NCI-H526 treated with DMSO at 0.1 percent for 48 hours (cell line): ENCODE measurements around the gene PTPN13.

Source experiments
- DNase-seq: peaks from one replicate; lab custom pipeline; 2025; lab: John Stamatoyannopoulos, UW

Gene PTPN13

DNA sequence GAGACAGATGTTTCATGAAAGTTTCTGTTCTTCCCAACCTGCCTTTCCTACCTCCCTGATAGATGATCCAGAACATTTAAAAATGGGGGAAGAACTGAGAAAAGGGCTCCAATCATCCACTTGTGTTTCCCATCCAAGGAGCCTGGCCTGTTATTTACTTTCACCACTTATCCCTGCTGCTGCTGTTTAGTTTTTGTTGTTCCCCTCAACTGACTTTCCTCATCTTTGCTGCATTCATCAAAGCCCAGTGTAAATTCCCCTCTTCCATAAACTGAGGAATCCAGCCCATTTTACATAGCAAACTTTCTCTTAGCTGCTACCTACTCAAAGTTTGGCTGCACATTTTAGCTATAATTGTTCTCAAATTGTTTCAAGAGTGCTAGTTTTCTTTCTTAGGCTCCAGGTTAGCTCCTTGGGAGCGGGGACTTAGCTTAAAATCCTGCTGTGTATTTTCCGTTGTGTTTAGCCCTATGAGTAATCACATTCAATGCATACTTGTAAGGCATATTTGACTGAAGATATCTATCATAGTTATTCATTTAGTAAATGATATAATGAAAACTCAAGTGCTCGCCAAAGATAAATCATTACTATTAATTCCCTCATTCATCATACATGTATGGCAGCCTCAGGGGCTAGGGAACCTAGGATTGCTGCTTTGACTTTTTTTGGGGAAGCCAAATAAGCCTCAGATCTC, 1.4 kb upstream of the PTPN13 start:
- no peak for DNase-seq

DNA sequence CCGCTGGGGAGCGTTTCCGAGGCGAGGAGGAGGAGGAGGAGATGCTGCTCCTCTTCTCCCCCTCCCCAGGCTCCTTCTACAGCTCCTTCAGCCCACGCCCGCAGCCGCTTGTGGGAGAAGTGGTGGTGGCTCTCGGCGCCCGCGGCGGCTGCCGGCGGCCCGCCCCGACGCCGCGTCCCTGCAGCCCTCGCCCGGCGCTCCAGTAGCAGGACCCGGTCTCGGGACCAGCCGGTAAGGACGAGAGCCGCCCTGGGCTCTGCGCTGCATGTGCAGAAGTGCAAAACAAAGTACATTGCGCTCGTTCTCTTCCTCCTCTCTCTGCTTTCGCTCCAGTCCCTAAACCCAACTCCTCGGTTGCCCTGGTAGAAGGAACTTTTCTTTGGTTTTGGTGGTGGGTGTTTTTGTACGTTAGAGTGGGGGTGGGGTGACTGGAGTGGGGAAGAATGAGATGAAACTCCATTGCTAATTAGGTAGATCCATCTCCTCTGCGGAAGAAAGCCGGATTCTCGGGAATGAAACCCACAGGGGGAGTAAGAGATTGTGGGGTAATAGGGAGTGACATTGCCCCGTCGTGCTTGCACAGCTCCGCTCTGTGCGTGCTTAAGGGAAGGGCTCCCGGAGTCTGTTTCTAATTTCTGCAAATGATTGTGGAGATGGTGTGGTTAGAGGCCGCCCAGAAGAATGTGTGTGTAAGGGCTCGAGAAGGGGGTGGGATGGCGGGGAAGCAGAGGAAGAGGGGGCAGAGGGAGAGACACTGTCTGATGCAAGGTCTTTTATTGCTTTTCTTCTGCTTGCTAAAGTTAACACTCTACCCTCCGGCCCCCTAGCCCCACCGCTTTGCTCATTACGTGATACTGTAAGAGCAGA, 677 bp downstream of the PTPN13 start:
- peak; percentile 34 for DNase-seq

- DNase-seq, result peak; percentile 18
Measured at GRCh38 chr4:86595426-86595805, 1.3 kb downstream of the PTPN13 start.

GRCh38 chr4:86596807-86597206, 2.7 kb downstream of the PTPN13 start:
- DNase-seq, result no peak

DNA sequence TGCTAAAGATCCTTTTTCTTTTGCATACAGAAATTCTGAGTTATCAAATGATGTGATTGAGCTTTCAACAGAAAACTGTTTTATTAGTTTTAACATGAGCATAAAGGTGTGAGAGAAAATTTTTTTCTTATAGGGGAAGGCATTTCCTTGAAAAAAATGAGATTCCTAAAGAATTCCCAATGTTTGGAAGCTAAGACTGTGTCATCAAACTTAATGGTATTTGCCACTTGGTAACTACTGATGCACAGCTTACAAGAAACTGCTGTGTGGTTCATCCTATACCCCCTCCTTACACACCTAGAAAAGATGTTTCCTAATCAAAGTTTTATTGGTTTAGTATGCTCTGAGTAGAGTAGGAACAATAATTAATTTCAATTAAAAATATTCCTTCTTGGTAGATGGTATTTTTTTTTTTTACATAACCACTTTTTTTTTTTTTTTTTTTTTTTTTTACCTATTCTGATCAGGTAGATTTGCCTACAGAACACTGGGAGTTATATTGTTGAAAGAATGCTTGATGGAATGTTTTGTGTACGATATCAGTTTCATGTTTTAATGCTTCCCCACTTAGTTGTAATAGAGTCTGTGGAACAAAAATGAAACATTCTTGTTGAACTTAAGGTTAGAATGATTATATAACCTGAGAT, 6.0 kb downstream of the PTPN13 start:
- no peak for DNase-seq

DNA sequence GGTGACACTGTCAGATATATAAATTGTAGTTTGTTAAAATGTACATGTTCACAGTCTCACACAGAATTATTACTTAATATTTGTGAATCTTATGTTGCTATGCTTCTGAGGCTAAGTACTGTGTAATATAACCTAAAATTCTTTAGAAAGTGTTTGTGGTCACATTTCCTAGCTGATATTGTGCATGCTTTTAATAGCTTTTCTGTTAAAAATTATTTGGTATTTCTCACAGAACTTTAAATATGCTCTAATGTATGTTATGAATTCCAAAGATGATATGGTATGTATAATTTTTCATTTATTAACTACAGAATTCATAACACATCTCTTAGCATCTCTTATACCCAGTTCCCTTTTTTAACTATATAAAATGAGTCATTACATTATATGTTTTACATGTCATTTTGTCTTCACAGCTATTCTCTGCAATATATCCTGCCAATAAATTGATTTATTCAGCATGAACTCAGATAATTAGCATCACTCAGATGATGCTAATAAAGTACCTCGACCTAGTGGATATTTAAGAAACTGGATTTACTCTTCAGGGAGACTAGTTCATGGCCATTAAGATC, 9.3 kb downstream of the PTPN13 start:
- no peak for DNase-seq

DNA sequence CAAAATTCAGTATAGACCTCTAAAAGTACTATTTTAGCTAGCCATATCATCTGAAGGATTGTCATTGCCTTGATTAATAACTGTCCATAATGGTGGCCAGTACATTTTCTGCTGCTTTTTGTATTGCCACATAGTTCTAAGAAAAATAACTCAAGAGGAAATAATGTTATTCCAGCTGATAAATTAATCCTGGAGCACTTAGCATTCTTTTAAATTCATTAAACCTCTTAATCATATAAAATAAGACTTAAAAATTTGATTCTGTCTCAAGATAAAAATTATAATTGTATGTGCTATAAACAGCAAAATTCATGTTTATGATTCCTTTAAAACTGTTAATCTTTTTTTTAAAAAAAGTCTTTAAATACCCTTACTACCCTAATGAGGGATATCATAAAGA, 12.7 kb downstream of the PTPN13 start:
- no peak for DNase-seq

DNA sequence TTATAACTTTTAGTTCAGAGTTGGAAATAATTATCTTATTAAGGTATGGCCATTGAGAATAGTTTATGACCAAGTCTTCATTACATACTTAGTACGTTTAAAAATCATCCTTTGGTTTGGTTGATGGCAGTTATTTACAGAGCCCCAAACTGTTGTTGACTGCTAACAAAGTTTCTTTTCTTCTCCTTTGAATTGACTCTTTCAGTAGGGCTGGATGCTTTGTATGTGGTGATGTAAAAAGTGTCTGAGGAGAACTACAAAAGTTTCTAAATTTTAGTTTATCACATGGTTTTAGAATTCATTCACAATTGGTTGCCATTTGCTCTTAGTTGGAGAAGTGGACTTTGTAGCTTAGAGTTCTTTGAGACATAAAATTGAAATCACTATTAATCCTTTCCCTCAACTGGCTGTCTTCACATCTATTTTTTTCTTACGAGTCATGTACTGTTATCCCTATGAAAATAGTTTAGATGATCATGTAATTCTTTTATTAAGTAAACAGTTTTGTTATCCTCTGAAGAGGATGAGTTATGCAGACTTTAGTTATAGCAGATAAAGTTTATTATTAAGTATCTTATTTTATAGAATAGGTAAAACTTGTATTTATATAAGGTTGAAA, 14.8 kb downstream of the PTPN13 start:
- DNase-seq, result no peak

GRCh38 chr4:86611757-86612156, 17.6 kb downstream of the PTPN13 start:
- no peak for DNase-seq

- no peak for DNase-seq
Measured at GRCh38 chr4:86613734-86614133, 19.6 kb downstream of the PTPN13 start.

DNA sequence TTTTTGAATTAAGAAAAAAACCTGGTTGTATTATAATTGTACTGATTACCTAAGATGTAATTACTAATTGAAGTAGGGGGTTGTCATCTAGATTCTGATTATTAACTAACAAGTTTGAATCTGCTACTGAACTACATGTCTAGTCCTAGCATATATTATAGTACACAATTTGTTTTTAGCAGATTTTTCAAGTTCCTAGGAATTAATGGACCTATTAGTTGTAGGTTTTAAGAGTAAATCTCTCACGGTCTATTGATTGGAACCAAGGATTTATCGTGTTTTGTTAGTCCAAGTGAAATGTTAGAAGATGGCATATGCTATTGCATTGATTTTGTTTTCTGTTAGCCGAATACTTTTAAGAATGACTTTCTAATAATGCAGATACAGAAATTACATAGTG, 20.8 kb downstream of the PTPN13 start:
- no peak for DNase-seq

DNA sequence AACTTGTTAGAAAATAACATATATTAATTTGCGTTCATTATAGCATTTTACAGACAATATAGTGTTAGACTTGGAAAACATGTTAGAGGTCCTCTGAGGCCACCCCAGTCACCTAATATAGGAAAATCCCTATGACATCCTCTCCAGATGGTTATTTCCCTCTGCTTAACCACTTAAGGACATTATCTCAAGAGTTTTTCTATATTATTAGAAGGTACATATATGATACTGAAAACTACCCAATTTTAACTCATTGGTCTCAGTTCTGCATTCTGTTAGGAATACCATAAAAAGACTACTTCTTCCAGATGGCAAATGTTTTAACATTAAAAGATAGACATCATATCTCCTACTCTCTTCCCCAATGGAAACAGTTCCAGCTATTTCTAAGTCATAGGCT, 21.4 kb downstream of the PTPN13 start:
- DNase-seq, result no peak

DNA sequence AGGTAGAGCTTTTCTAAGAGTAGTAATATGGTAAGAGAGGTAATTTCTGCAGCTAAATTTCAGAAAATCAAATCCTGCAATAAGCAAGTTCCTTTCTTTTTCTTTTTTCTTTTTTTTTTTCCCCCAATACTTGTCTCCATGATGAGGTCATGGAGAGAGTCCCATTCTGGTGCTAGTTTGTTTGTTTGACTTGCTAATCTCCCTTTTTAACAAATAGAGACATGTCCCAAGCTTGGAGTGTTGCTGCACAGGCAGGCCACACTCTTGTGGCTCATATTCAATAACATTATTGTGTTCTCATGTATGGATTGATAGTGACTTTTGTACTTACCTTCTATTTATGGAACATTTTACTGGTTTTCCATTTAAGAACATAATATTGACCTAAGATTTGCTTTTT, 25.5 kb downstream of the PTPN13 start:
- no peak for DNase-seq

DNA sequence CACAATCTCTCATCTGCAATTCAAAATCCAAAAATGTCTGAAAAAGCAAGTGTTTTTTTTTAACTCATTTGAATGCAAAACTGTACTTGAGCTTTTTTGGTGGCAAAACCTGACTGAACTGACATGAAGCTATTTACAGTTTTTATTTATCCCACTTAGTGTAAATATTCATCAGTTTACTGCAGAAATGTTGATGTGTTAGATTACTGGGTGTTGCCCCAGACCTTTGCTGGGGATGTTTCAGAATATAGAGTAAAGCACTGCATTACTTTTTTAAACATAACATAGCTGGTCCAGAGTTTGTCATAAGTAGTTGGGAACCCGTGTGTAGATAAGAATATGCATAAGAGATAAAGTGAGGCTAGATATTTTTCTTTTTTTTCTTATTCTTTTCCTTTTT, 27.3 kb downstream of the PTPN13 start:
- no peak for DNase-seq

- no peak for DNase-seq
Measured at GRCh38 chr4:86626066-86626465, 32.0 kb downstream of the PTPN13 start.

DNA sequence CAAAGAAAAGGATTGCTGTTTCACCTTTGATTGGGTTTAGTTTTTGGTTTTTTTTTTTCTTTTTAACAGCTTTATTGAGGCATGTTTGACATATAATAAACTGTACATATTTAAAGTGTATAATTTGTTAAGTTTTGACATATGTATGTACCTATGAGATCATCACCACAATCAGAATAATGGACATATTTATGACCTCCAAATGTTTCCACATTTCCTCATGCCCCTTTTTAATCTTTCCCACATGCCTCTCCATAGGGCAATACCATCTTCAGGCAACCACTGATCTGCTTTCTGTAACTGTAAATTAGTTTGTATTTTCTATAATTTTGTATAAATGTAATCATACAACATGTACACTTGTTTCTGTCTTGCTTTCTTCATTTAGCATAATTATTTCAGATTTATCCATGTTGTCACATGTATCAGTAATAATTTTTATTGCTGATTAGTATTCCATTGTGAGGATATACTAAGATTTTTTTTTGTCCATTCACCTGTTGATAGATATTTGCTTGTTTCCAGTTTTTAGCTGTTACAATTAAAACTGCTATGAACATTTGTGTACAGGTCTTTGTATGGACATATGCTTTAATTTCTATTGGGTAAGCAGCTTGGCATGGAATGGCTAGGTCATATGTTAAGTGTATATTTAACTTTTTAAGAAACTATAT, 33.5 kb downstream of the PTPN13 start:
- DNase-seq, result no peak

DNA sequence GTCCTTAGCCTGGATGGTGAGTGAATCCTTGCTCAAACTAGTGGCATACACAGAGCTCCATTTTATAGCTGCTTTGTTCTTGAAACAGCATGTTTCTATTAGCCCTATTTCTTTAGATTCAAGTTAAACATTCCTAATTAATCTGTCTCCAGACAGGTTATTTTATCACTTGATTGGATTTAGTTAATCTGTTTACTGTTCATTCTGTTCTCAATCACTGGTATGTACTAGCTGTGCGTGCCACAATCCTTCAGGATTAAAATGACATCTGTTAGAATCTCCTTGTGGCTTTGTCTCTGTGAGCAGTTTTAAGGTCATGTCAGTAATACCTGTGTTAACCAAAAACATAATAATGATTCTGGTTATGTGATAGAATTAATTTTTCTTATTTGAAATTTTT, 36.5 kb downstream of the PTPN13 start:
- no peak for DNase-seq

DNA sequence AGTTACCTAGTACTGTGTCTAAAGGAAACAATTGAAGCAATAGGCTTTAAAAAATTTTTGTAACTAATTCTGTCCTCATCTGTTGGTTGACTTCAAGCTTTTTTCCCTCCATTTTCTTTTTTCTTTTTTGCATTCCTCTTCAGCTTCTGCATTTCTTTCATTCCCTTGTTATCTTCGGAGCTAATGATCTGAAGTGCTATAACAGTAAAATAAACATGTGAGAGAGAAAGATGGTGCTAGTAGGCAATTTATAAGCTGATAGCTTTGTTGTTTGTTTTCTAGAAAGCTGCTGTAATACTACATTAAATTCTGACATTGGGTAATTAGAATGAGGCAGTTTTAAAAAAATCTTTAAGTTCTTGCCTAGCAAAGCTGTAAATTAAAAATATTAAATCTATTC, 37.1 kb downstream of the PTPN13 start:
- DNase-seq, result no peak

DNA sequence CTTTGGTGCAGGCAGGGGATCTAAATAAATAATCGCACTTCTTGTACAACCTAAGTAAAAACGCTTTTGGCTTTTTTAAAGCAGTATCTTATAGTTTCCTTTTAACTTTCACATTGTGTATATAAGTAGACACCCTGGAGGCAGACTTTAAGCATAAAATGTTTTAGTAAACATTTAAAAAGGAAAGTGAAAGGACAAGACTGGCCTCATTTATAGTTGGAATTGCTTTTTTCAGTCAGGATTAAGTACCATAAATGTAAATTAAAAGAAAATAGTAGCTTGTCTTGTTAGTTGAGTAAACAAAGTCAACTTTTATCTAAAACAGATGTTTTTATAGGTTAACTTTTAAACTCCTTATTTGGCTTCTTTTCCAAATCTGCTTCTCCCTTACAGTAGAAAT, 39.7 kb downstream of the PTPN13 start:
- DNase-seq, result no peak

- DNase-seq, result no peak
Measured at GRCh38 chr4:86640469-86640868, 46.4 kb downstream of the PTPN13 start.

- no peak for DNase-seq
Measured at GRCh38 chr4:86641516-86642090, 47.5 kb downstream of the PTPN13 start.
